Measurements from ENCODE around the gene HHATL.
A peak's percentile ranks its signal among the peaks of the same experiment; 100 is the strongest.

HHATL gene

GRCh38 chr3:42663581-42664437 is 38.8 kb downstream of the HHATL start:
- no peak for DNase-seq (ENCODE audit: low read depth)

- no peak for DNase-seq (ENCODE audit: low read depth)
These were observed 39.6 kb downstream of the HHATL start for GRCh38 chr3:42662813-42663535.

- DNase-seq (ENCODE audit: low read depth) = no peak
These were observed 40.4 kb downstream of the HHATL start for GRCh38 chr3:42662037-42662812.

- no peak for DNase-seq (ENCODE audit: low read depth)
These were observed 41.0 kb downstream of the HHATL start for GRCh38 chr3:42661593-42662022.

- DNase-seq (ENCODE audit: low read depth) = peak; percentile 32
These were observed 41.7 kb downstream of the HHATL start for GRCh38 chr3:42660898-42661297.

GRCh38 chr3:42660131-42660715 is 42.4 kb downstream of the HHATL start:
- peak; percentile 34 for DNase-seq (ENCODE audit: low read depth)

GRCh38 chr3:42659451-42660130 is 43.0 kb downstream of the HHATL start:
- no peak for DNase-seq (ENCODE audit: low read depth)

- no peak for DNase-seq (ENCODE audit: low read depth)
These were observed 43.7 kb downstream of the HHATL start for GRCh38 chr3:42658771-42659390.

- no peak for DNase-seq (ENCODE audit: low read depth)
These were observed 44.4 kb downstream of the HHATL start for GRCh38 chr3:42658091-42658770.

- no peak for DNase-seq (ENCODE audit: low read depth)
These were observed 44.9 kb downstream of the HHATL start for GRCh38 chr3:42657675-42658074.

- DNase-seq (ENCODE audit: low read depth) = no peak
These were observed 45.7 kb downstream of the HHATL start for GRCh38 chr3:42656680-42657610.

GRCh38 chr3:42655980-42656679 is 46.5 kb downstream of the HHATL start:
- DNase-seq (ENCODE audit: low read depth) = peak; percentile 62

- DNase-seq (ENCODE audit: low read depth) = peak; percentile 17
These were observed 47.2 kb downstream of the HHATL start for GRCh38 chr3:42655331-42655888.

GRCh38 chr3:42654331-42655201 is 48.0 kb downstream of the HHATL start:
- peak; percentile 64 for DNase-seq (ENCODE audit: low read depth)

- DNase-seq (ENCODE audit: low read depth) = peak; percentile 57
These were observed 48.9 kb downstream of the HHATL start, which contains the start of gene ZBTB47 for GRCh38 chr3:42653560-42654330. ZBTB47 (plus strand) TSS chr3:42653697; CDS start chr3:42658356, 4,659 bp downstream.

- DNase-seq (ENCODE audit: low read depth) = no peak
These were observed 49.4 kb downstream of the HHATL start for GRCh38 chr3:42653303-42653559.
